ENCODE results near the gene CCM2L. TPM values are rescaled to one million over a fixed set of nuclear protein-coding genes. Genes with fewer than 3 reads are reported as not detected.

CCM2L gene
- total and polyA plus RNA-seq, 9 of the 15 experiments (the other 6 are each of a cell fraction or from before 2014, with no cell fraction given): 0.04 TPM; not detected in 8

DNA sequence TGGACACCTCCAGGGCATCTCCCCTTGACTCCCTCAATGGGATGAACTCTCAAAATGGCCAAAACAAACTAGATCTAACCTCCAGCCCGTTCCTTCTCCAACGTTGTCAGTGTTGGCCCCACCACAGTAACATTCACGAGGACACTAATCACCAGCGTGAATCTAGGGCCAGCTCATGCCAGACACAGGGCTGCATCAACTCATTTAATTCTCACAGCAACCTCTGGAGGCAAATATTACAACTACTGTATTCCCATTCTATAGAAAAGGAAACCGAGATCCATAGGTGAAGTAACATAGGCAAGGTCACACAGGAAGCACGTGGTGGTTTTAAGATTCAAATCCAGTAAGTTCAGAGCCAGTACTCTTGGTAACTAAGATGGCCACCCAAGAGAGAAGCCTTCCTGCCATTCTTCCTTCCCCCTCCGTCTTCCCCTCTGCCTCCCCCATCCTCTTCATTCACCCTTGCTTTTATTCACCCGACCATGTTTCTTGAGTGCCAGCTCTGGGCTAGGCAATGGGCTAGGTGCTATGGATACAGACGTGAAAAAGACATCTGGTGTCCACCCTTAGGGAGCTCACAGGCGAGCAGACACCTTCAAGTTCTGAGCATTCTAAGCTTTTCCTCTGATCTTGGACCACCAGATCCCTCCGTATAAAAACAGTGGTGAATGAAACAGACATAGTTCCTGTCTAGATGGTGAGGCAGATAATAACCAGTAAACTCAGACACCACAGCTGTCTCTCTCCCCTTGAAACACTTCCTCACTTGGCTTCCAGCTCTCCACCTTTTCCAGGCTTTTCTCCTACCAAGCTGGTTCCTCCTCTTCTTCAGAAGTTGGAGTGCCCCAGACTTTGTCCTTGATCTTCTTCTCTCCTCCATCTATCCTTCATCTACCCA lies 9.6 kb downstream of the CCM2L start (continued):
- TF ChIP-seq, protein P1, sequence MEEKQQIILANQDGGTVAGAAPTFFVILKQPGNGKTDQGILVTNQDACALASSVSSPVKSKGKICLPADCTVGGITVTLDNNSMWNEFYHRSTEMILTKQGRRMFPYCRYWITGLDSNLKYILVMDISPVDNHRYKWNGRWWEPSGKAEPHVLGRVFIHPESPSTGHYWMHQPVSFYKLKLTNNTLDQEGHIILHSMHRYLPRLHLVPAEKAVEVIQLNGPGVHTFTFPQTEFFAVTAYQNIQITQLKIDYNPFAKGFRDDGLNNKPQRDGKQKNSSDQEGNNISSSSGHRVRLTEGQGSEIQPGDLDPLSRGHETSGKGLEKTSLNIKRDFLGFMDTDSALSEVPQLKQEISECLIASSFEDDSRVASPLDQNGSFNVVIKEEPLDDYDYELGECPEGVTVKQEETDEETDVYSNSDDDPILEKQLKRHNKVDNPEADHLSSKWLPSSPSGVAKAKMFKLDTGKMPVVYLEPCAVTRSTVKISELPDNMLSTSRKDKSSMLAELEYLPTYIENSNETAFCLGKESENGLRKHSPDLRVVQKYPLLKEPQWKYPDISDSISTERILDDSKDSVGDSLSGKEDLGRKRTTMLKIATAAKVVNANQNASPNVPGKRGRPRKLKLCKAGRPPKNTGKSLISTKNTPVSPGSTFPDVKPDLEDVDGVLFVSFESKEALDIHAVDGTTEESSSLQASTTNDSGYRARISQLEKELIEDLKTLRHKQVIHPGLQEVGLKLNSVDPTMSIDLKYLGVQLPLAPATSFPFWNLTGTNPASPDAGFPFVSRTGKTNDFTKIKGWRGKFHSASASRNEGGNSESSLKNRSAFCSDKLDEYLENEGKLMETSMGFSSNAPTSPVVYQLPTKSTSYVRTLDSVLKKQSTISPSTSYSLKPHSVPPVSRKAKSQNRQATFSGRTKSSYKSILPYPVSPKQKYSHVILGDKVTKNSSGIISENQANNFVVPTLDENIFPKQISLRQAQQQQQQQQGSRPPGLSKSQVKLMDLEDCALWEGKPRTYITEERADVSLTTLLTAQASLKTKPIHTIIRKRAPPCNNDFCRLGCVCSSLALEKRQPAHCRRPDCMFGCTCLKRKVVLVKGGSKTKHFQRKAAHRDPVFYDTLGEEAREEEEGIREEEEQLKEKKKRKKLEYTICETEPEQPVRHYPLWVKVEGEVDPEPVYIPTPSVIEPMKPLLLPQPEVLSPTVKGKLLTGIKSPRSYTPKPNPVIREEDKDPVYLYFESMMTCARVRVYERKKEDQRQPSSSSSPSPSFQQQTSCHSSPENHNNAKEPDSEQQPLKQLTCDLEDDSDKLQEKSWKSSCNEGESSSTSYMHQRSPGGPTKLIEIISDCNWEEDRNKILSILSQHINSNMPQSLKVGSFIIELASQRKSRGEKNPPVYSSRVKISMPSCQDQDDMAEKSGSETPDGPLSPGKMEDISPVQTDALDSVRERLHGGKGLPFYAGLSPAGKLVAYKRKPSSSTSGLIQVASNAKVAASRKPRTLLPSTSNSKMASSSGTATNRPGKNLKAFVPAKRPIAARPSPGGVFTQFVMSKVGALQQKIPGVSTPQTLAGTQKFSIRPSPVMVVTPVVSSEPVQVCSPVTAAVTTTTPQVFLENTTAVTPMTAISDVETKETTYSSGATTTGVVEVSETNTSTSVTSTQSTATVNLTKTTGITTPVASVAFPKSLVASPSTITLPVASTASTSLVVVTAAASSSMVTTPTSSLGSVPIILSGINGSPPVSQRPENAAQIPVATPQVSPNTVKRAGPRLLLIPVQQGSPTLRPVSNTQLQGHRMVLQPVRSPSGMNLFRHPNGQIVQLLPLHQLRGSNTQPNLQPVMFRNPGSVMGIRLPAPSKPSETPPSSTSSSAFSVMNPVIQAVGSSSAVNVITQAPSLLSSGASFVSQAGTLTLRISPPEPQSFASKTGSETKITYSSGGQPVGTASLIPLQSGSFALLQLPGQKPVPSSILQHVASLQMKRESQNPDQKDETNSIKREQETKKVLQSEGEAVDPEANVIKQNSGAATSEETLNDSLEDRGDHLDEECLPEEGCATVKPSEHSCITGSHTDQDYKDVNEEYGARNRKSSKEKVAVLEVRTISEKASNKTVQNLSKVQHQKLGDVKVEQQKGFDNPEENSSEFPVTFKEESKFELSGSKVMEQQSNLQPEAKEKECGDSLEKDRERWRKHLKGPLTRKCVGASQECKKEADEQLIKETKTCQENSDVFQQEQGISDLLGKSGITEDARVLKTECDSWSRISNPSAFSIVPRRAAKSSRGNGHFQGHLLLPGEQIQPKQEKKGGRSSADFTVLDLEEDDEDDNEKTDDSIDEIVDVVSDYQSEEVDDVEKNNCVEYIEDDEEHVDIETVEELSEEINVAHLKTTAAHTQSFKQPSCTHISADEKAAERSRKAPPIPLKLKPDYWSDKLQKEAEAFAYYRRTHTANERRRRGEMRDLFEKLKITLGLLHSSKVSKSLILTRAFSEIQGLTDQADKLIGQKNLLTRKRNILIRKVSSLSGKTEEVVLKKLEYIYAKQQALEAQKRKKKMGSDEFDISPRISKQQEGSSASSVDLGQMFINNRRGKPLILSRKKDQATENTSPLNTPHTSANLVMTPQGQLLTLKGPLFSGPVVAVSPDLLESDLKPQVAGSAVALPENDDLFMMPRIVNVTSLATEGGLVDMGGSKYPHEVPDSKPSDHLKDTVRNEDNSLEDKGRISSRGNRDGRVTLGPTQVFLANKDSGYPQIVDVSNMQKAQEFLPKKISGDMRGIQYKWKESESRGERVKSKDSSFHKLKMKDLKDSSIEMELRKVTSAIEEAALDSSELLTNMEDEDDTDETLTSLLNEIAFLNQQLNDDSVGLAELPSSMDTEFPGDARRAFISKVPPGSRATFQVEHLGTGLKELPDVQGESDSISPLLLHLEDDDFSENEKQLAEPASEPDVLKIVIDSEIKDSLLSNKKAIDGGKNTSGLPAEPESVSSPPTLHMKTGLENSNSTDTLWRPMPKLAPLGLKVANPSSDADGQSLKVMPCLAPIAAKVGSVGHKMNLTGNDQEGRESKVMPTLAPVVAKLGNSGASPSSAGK (IDR thresholded peaks at IDR 0.05): peak; percentile 45
- TF ChIP-seq SMAD3 (CRISPR knock-in tag; conservative IDR thresholded peaks at IDR 0.05): no peak
- TF ChIP-seq EZH2 (IDR thresholded peaks at IDR 0.05; ENCODE audit: borderline replicate concordance, low read depth, low read length): peak; percentile 46; the same call in 1 of the 2 replicates
- no peak for TF ChIP-seq TGIF2 (CRISPR knock-in tag; IDR thresholded peaks at IDR 0.05)

Measured in K562 (cell line).